ENCODE results near the gene POSTN.
"Not testable (repeated sequence)": the region's sequence is repeated elsewhere in the genome, so short reads cannot be mapped to it uniquely, and the experiment has no call there.

The POSTN gene

DNA sequence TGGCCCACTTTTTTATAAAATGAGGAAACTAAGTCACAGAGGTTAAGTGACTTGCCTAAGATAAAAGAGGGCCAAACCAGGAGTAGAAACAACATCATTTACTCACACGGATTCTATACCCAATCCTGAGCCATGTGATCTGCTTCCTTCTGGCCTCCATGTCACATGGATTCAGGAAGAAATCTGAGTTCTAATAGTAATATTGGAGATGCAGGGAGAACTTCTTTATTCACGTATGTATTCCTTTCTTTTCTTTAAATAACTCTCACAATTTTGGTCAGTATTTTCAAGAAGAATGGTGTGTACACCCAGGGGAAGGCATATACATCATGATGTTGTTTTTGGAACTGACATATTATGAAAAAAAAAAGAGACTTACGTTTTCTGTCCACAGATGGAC lies 1.8 kb downstream of the POSTN start:
- DNase-seq, result no peak

DNA sequence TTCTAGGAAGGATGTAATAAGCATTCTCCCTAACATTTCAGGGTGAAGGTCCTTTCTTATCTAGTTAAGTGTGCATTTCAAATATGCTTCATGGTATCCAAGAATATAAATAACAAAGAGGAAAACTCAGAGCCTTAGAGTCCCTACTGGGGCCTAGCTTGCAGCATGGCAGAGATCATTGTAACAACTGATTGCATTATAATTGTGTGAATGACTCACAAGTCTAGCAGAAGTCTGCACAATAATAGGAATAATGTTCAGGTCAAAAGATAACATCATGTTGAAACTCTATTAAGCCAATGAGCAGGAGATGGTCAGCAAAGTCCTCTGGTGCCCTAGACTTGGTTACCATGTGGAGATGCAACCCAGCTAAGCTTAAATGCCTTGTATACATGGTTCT lies 3.4 kb downstream of the POSTN start:
- DNase-seq, result no peak

DNA sequence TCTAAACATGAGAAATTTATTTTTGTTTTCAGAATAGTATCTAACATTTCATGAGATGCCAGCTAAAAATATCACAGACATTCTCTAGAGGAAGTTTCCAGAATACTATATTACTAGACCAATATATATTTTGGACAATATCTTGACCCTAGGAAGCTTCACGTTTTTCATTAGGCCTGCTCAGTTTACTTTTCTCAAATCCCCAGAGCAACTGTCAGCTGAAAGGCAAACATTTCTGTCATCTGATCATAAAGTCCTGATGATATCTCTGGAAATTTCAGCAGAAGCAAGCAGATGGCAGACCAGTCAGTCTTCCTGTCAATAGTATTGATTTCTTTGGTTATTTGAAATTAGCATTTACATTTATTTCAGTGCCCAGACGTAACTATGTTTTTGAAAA lies 4.0 kb downstream of the POSTN start:
- DNase-seq, result no peak

DNA sequence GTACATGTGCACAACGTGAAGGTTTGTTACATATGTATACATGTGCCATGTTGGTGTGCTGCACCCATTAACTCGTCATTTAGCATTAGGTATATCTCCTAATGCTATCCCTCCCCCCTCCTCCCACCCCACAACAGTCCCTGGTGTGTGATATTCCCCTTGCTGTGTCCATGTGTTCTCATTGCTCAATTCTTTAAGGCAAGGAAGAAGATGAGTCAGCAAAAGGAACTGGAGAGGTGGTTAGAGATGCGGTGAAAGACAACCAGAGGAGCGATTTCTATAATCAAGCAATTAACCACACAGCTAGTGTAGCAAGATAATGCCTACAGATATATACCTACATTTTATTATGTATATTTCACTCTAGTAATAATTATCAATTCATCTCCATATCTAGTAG lies 9.2 kb downstream of the POSTN start:
- DNase-seq, result not testable (repeated sequence)

DNA sequence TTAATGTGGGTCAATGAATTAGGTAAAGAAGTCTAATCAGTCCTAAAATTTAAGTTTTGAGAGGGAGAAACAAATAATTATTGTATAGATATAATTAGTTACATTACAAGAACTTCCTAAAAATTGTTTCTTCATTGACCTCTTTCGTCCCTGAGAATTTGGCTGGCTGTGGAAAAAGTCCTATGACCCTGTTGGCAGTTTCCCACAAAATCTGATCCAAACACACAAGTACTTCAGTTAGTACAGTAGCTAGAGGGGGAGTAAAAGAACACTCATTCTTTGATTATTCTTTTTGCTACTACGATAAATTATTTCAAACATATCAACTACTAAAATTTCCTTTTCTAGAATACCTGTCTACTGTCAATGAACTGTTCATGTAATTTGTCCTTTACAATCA lies 11.3 kb downstream of the POSTN start:
- DNase-seq, result no peak

DNA sequence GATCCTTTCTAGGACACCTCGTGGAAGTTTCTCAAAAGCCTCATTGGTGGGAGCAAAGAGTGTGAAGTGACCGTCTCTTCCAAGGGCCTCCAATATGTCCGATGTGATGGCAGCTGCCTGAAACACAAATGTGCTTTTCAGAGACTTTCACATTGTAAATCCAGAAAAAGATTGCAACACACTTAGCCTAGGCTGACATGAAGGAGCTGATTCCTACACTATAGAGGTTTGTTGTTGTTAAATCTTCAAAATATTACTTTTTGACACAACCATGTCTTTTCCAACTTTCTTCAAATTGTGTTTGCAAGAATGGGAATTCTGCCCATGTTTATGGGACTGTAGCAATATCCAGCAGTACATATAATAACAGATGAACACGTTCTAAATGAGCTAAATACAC lies 12.4 kb downstream of the POSTN start:
- DNase-seq, result no peak

DNA sequence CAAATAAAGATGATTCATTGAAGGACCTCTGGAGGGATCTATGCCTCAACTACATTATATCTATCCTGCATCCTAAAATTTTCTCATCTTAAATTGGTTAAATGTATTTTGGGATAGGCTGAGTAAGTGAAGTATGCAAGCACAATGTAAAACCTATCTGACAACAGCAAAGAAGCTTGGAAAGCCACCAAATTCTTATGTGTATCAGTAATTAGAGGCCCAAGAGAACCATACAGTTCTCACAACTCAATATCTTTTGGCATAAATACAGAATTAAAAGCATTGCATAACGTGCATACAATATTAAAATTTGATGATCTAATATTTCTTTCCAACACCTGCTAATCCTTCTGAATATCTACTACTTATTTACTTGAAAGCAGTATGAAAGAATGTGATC lies 13.0 kb downstream of the POSTN start:
- DNase-seq, result no peak

DNA sequence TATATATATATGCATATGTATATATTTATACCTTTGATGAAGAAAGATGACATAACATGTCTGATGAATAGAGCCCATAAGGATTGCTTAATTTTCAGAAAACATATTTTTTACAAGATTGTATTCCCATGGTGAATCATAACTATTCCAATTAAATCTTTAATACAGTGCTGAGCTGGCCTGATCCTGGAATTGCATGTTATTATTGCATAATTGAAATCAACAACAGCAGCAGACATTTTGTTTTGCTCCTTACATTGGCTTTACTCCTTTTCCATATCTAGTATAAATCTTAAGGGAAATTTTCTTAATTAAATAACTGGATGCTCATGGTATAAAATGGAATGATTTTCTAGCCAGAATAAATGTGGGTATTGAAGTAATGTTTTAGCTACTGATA lies 22.0 kb downstream of the POSTN start:
- DNase-seq, result no peak

DNA sequence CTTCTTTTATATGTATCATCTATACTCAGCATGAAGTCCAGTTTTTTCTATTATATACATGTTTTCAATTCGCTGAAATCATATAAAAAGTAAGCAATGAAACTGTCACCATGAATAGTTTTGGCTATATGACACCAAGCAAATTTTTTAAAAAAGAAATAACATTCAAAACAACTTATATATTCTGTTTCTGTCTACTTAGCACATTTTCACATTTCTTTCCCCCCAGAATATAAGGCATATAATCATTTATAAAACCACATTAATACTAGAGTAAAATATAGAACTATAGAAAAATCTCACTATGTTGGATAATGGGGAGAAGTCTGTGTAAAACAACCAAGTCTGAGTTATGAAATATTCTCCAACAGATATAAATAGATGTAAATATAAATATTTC lies 33.1 kb downstream of the POSTN start:
- no peak for DNase-seq

DNA sequence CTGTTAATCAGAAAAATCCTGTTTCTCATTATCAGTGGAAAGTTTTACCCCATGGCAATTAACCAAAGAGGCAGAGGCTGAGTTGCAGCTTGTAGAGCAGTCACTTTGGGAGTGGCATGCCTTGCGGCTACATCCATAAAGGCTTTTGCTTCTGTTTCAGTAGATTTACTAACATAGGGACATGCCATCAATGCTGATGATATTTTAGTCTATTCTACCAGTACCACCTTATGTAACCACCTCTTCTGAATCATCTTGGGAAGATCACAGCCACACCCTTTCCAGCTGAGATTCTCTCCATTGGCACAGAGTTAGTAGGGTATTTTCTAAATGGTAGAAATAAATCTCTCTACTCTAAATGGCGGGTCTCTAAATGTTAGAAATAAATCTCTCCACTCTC lies 37.5 kb downstream of the POSTN start:
- no peak for DNase-seq

DNA sequence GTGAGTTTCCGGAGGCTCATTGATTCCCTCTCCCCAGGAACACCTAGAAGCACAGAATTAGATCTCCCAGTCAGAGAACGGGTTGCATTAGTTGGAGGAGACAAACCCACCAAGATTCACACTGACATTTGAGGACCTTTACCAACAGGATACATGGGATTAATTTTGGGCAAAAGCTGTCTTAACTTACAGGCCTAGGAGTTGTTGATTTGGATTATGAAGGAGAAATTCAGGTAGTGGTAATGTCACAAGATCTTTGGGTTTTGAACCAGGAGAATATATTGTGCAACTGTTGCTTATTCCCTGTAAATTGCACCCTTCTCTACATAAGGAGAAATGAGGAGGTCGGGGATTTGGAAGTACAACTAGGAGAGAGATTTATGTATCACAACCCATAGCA lies 38.0 kb downstream of the POSTN start:
- no peak for DNase-seq

DNA sequence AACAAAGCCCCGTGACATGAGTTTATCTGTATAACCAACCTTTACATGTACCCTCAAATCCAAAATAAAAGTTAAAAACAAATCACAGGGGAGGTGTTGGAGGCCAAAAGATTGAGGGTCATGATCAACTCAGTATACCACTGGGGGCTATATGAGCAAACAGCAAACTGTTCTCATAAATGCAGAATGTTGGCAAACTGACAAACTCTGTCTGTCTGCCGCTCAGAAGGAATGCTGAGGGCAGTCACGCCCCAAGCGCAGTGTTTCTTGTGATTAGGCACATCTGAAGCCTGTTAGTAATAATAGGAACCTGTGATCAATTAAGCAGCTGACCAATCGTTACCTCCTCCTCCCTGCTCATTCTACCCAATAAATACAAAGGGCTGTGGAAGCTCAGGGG lies 39.8 kb downstream of the POSTN start:
- DNase-seq, result not testable (repeated sequence)

DNA sequence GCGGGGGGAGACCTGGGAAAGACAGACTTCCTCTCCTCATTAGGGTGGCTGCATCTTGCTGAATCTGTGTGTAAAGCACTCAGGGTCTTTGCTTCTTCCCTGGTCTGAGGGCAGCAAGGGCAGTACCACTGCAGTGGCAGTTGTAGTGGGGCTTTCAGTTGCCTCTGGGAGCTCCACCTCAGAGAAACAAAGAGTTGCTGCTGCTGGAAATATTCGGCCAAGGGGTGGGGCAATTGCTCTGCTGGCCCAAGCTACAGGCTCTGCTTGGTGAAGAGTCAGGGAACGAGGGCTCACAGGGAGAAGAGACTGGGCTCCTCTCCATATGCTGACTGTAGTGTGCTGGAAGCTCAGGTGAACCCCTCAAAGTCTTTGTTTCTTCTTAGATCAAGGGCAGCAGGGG lies 52.5 kb downstream of the POSTN start:
- no peak for DNase-seq

DNA sequence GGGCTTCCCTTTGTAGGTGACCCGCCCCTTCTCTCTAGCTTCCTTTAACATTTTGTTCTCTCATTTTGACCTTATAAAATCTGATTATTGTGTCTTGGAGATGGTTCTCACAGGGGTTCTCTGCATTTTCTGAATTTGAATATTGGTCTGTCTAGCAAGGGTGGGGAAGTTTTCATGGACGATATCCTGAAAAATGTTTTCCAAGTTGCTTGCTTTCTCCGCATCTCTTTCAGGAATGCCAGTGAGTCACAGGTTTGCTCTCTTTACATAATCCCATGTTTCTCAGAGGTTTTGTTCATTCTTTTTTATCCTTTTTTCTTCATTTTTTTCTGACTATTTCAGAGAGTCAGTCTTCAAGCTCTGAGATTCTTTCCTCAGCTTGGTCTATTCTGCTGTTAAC lies 53.6 kb downstream of the POSTN start:
- no peak for DNase-seq

DNA sequence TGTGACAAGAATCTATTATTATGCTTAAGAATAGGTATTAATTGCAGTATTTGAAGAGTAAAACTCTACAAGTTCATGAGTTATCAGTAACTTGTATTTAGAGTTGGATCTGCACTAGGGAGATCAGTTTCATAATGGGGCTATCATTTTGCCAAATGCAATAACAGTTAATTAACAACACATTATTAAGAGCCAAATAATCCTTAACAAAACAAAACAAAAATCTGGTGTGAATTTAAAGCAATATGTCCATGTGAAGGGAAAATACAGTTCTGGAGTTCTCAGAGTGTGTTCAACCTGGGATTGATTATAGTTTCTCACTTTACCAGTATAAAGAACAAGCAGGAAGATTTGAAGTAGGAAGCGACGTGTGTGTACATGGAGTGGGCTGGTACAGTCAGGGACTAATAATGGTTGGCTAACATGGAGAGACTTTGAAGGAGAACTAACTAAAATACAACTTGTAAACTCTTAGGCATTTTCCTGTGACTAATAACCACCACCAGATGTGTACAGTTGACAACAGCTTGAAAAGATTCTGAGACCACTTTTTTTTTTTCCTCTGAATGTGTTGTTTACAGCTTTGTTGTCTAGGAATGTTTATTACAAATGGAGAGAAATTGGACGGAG lies 58.5 kb downstream of the POSTN start:
- no peak for DNase-seq

DNA sequence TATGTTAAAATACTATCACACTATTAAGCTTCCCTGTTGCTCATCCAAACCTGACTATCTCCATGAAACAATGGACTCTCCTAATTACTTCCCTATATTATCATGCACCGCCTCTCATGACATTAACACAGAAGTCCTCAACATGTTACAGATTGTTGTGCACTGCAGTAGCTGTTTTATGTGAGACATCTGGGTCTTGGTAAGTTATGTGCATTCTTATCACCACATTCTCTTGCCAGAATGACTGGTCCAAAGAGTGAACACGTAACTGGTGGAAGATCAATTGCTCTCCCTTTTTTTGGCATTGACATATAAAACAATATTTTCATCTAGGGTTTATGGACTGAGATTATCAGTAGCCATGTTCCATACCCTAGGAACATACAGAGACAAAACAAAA lies 59.4 kb downstream of the POSTN start:
- DNase-seq, result no peak

DNA sequence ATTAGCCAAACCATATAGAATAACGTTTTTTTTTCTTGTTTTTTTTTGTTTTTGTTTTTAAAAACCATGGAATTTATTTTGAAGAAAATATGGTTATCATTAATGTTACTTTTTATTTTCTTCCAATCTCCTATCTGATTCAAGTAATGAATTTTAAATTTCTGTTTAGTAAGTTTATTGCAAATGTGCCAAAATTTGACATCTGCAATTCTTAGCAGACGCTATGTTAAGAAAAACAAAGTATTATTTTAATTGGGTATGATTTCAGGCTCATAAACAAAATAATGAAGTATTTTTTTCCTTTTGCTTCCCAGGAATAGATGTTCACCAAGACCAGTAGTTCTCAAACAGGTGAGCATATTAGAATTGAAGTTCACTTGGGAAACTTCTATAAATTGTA lies 63.1 kb downstream of the POSTN start:
- no peak for DNase-seq

DNA sequence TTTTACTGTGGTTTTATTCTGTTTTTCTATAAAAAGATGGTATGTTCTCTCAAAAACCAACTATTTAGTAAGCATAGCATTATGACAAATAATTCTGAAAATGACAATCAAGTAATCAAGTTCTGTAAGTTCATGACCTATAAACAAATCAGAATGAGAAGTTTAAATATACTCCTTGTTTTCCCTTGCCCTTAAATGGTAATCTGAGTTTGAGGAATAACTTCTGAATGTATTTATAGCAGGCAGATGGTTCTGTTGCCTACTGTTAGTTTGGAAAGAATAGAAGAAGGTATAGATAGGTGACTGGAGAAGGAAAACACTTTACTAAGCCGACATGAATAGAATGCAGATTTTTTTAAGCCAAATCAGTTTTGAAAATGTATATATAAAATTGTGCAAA lies 63.9 kb downstream of the POSTN start:
- no peak for DNase-seq

DNA sequence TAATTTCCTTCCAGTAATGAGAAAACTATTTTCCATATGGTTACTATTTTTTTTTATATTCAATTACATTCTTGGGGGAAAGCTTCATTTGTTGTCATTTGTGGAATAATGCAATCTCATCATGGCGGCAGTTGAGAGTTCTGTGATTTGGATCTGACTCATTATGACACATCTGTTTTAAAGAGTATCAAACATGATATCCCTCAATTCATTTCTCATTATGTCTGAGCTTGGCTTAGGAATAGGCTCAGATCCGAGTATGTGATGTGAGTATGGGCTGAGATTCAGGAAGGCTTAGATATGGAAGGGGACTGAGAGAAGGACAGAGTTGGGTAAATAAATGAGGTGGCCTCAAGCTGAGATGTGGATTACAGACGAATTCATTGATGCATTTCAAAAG lies 64.4 kb downstream of the POSTN start:
- no peak for DNase-seq

DNA sequence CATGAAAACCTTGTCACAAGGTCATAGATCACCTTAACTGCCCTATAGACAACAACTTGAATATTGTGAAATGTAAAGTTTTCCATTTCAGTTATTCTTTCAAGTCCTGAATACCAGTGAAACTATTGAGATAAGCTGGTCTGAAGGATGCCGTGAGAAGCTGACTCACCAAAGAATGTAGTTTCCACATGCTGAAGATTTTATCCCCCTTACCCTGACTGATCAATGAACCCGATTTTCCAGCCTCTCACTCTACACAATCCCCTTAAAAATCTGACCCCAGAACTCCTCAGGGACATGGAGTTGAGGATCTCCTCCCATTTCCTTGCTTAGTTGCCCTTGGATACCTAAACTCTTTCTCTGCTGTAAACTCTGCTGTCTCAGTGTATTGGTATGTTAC lies 67.5 kb downstream of the POSTN start:
- DNase-seq, result no peak

DNA sequence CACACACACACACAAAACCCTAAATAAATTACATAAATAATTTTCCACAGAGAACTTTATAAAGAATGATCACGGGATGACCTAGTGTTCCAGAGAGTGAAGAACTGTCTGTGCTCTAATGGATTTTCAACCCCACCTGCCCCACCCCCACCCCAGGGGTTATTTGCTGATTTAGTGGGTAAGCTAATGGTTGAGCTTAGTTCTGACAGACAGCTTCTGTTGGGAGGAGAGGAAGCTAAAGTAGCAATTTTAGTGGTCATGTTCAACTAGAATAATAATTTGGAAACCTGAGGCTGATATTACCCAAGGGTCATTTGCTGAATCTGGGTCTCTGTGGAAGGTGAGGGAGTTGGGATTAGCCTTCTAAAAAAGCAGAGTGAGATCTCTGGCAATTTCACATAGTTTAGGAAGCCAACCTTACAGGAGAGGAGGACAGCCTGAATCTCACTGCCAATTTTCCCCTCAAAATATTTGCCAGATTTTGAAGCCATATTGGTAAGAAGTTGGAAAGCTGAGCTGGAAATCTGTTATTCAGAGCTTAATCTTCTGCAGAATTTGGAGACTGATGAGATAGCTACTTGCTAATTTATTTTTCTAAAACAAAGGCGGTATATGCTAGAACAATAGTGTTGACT lies 68.7 kb downstream of the POSTN start:
- no peak for DNase-seq

DNA sequence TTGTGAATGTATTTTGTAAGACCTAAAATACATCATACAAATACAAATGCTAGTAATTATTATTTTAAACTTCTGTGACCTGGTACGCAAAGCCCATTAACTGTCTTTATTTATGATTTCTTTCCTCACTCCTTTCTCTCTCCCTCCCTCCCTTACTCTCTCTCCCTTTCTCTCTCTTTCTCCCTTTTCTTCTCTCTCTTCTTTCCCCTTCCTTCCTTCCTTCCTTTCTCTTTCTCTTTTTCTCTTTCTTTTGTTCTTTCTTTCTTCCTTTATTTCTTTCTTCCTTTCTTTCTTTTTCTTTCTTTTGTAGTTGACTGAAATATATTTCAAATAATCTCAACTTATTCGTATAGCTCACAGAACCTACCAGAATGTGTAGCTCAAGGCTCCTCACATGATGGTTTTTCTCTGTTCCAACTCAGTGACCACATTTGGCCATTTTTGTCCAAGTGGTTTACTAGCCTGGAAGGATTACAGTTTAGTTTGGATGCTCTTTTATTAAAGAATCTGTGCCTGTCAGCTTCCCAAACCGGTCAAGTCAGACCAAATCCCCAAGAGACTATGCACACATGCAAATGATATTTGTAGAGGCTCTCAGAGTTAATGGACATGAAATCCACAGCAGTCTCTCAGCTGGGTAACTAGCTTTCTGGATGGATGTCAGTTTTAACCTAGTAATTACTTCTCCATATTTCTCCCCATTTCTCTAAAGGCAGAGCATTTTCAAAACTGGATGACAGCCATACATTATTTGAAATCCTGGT lies 71.7 kb downstream of the POSTN start:
- DNase-seq, result no peak

DNA sequence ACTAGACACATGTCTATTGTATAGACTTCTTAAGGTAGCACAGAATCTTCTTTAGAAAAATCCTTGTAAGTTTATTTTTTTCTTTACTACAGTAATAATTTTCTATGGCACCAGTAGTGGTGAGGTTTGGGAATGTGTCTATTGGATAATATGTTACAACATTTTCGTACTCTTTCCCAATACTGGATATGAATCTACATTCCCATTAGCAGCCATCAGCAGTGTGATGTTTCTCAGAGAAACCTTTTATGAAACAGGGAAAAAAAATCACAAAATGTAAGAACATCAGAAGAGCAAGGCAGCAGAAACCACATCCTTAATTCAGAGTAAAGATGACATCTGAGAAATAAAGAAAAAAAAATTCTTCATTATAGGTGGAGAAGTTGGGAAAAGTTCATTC lies 83.3 kb downstream of the POSTN start:
- DNase-seq, result no peak

Data from SW 1271 (cell line).